Fibroblast of pulmonary artery (primary cell): Measurements from ENCODE around the gene ROPN1B.

Source experiments
- DNase-seq: peaks from one replicate; pipeline ENCODE4 v3.0.0-alpha.2; 2010; ENCODE audit warnings: low read depth
- H3K4me3 ChIP-seq: replicated peaks from 2 replicates; pipeline ENCODE4 v1.5.1; 2011; ENCODE audit warnings: low read depth, mild to moderate bottlenecking, control low read depth, low read length, moderate library complexity
- CTCF ChIP-seq: IDR thresholded peaks from 2 replicates; pipeline ENCODE4 v1.5.1; 2011; ENCODE audit warnings: mild to moderate bottlenecking, control low read depth, low read length, inconsistent platforms; ENCODE audit errors: missing control alignments

Gene ROPN1B

GRCh38 chr3:126004217-126004616 is 35.2 kb downstream of the ROPN1B start:
- DNase-seq = no peak
- no peak overlapping the region for H3K4me3 ChIP-seq
- TF ChIP-seq CTCF = no peak

GRCh38 chr3:126004692-126005091 is 35.7 kb downstream of the ROPN1B start:
- TF ChIP-seq CTCF = no peak
- no peak for DNase-seq
- no peak overlapping the region for H3K4me3 ChIP-seq

- H3K4me3 ChIP-seq = no peak overlapping the region
- no peak for TF ChIP-seq CTCF
- peak; percentile 31 for DNase-seq
These were observed 37.0 kb downstream of the ROPN1B start for GRCh38 chr3:126005951-126006350.

GRCh38 chr3:126008219-126008618 is 39.2 kb downstream of the ROPN1B start:
- no peak for DNase-seq
- no peak for TF ChIP-seq CTCF
- H3K4me3 ChIP-seq = no peak overlapping the region

- no peak for DNase-seq
- no peak overlapping the region for H3K4me3 ChIP-seq
- TF ChIP-seq CTCF = no peak
These were observed 40.2 kb downstream of the ROPN1B start for GRCh38 chr3:126009181-126009580.

- no peak overlapping the region for H3K4me3 ChIP-seq
- TF ChIP-seq CTCF = no peak
- no peak for DNase-seq
These were observed 44.8 kb downstream of the ROPN1B start for GRCh38 chr3:126013751-126014156.

- peak; percentile 39 for DNase-seq
- H3K4me3 ChIP-seq = no peak overlapping the region
- TF ChIP-seq CTCF = no peak
These were observed 45.3 kb downstream of the ROPN1B start for GRCh38 chr3:126014252-126014651.
